H1 (cell line): ENCODE results near the gene SPSB2. TPM values are rescaled to one million over a fixed set of nuclear protein-coding genes. Genes with fewer than 3 reads are reported as not detected.

Experiments used
- CREB1 ChIP-seq: IDR thresholded peaks from 2 replicates; pipeline ENCODE4 v1.6.1; 2012; ENCODE audit warnings: inconsistent platforms
- CTCF ChIP-seq, 3 experiments: IDR thresholded peaks; 1 replicate in 2 of 3; 2 replicates in 1 of 3; pipeline versions ENCODE4 v1.5.1 to v1.6.1; 2011; ENCODE audit warnings: low read length in 3 of 3, mild to moderate bottlenecking in 3 of 3, inconsistent platforms in 2 of 3, low read depth in 1 of 3, moderate library complexity in 1 of 3; ENCODE audit not compliant: insufficient read depth in 1 of 3; ENCODE audit errors: control extremely low read depth in 1 of 3
- POLR2A ChIP-seq, 2 experiments: IDR thresholded peaks; 1 replicate in 1 of 2; 2 replicates in 1 of 2; pipeline ENCODE4 v1.6.1; 2011; ENCODE audit warnings: low read depth in 2 of 2, low read length in 2 of 2, mild to moderate bottlenecking in 2 of 2; ENCODE audit errors: control extremely low read depth in 1 of 2
- RXRA ChIP-seq: IDR thresholded peaks from 2 replicates; pipeline ENCODE4 v1.6.1; 2011; ENCODE audit warnings: low read depth, mild to moderate bottlenecking, low read length, moderate library complexity; ENCODE audit not compliant: insufficient read depth
- SIRT6 ChIP-seq: IDR thresholded peaks from one replicate; pipeline ENCODE4 v1.7.1; 2012; ENCODE audit warnings: low read length, inconsistent platforms
- SP1 ChIP-seq: IDR thresholded peaks from 2 replicates; pipeline ENCODE4 v1.6.1; 2011; ENCODE audit warnings: low read depth, low read length
- TAF1 ChIP-seq: IDR thresholded peaks from 2 replicates; pipeline ENCODE4 v1.6.1; 2011; ENCODE audit warnings: mild to moderate bottlenecking, low read depth, low read length
- TBP ChIP-seq: IDR thresholded peaks from 2 replicates; pipeline ENCODE4 v1.6.1; 2011; ENCODE audit warnings: low read depth, low read length, improper control_type of control experiment
- TEAD4 ChIP-seq: IDR thresholded peaks from 2 replicates; pipeline ENCODE4 v1.6.1; 2012; ENCODE audit warnings: low read depth, low read length, inconsistent platforms, mixed read lengths
- ZNF274 ChIP-seq: IDR thresholded peaks from 2 replicates; pipeline ENCODE4 v1.7.0; 2012; ENCODE audit warnings: low read length, borderline replicate concordance; ENCODE audit errors: extremely low read depth
- polyA plus RNA-seq, 7 experiments: library from polyadenylated mRNA; depleted of rRNA in 3 of 7; stranded (reverse) in 5 of 7; unstranded in 2 of 7; fragments of >200 nt in 5 of 7; fragments of 200-250 nt in 2 of 7; gene quantifications; 1 replicate in 5 of 7; 2 replicates in 1 of 7; 4 replicates in 1 of 7; pipeline versions ENCODE4 v1.2.1 to v1.2.3, GENCODE V29; 2011 to 2013; ENCODE audit warnings: missing spikeins in 2 of 7, mixed read lengths in 2 of 7
- total RNA-seq: library from RNA; stranded (reverse); fragmentation: NEBNext Ultra II Directional; extraction: Animal tissue kit (Norgen Biotek cat#: 25700); gene quantifications from 2 replicates; pipeline ENCODE4 v1.2.1, GENCODE V29; 2021

SPSB2 gene
- total and polyA plus RNA-seq, 2 of the 8 experiments (the other 6 are each of a cell fraction or from before 2014, with no cell fraction given) = 13.0 to 23.2 TPM

GRCh38 chr12:6869049-6870021 is 3.8 kb downstream of the SPSB2 start (continued):
- TF ChIP-seq CTCF (IDR thresholded peaks at IDR 0.05; ENCODE audit: control extremely low read depth in 1 of 3, insufficient read depth in 1 of 3, low read depth in 1 of 3, low read length in 3 of 3) = peak in 2 of 3 experiments; percentile 85 to 95; a peak in 3 of 4 replicates
- TF ChIP-seq TBP = no peak
- peak; percentile 32; the same call in 1 of the 2 replicates for TF ChIP-seq CREB1
- TF ChIP-seq SIRT6 = no peak
- peak in 1 of 2 experiments; percentile 65; a peak in 2 of 3 replicates for TF ChIP-seq POLR2A (IDR thresholded peaks at IDR 0.05; ENCODE audit: control extremely low read depth in 1 of 2, low read depth in 2 of 2, low read length in 2 of 2)
- no peak for TF ChIP-seq SP1
- TF ChIP-seq ZNF274 = no peak
- TF ChIP-seq RXRA = no peak
- no peak for TF ChIP-seq TAF1
- peak; percentile 52; the same call in 1 of the 2 replicates for TF ChIP-seq TEAD4
